DND-41 (cell line): Measurements from ENCODE around the gene HOXD10.

ENCODE experiments used
- ATAC-seq: fragments of 200-7000 bp; cut with Tn5 transposase; 3 replicates; pipeline ENCODE4 v1.9.1; 2021; ENCODE audit warnings: low read depth; ENCODE audit not compliant: insufficient read depth
- DNase-seq: peaks from one replicate; pipeline ENCODE4 v3.0.0-alpha.2; 2020
- H2AFZ ChIP-seq: 2 replicates; pipeline ENCODE4 v1.6.0; 2012; ENCODE audit warnings: low read depth, low read length
- H3K27ac ChIP-seq: 2 replicates; pipeline ENCODE4 v1.5.1; 2012; ENCODE audit warnings: low read length, inconsistent platforms
- H3K27me3 ChIP-seq: fragments of 200-600 bp; sonication (generic); 2 replicates; pipeline ENCODE4 v1.6.0; 2012; ENCODE audit warnings: low read length, mild to moderate bottlenecking, inconsistent platforms; ENCODE audit not compliant: insufficient read depth, poor library complexity
- H3K36me3 ChIP-seq: 2 replicates; pipeline ENCODE4 v1.5.1; 2012; ENCODE audit warnings: low read length, inconsistent platforms; ENCODE audit not compliant: insufficient read depth
- H3K4me1 ChIP-seq: 2 replicates; pipeline ENCODE4 v1.5.1; 2012; ENCODE audit warnings: mild to moderate bottlenecking, low read length; ENCODE audit not compliant: insufficient read depth
- H3K4me2 ChIP-seq: 2 replicates; pipeline ENCODE4 v1.6.0; 2012; ENCODE audit warnings: mild to moderate bottlenecking, moderate library complexity, low read length, inconsistent platforms; ENCODE audit not compliant: insufficient read depth
- H3K4me3 ChIP-seq, 2 experiments: fragments of 200-600 bp in 1 of 2; shearing (Covaris generic) in 1 of 2; 2 replicates each; pipeline ENCODE4 v1.5.1; 2012 to 2016; ENCODE audit warnings: inconsistent platforms in 2 of 2, low read length in 2 of 2, mild to moderate bottlenecking in 2 of 2, low read depth in 1 of 2, moderate library complexity in 1 of 2
- H3K79me2 ChIP-seq: 2 replicates; pipeline ENCODE4 v1.6.0; 2012; ENCODE audit warnings: low read length, inconsistent platforms; ENCODE audit not compliant: insufficient read depth
- H3K9ac ChIP-seq: 2 replicates; pipeline ENCODE4 v1.6.0; 2012; ENCODE audit warnings: low read depth, mild to moderate bottlenecking, inconsistent platforms, low read length, moderate library complexity
- H3K9me3 ChIP-seq: 2 replicates; pipeline ENCODE4 v1.5.1; 2012; ENCODE audit warnings: low read length, moderate library complexity, mild to moderate bottlenecking, inconsistent platforms; ENCODE audit not compliant: insufficient read depth, severe bottlenecking
- H4K20me1 ChIP-seq: 2 replicates; pipeline ENCODE4 v1.6.0; 2012; ENCODE audit warnings: low read length; ENCODE audit not compliant: insufficient read depth
- EZH2 ChIP-seq: IDR thresholded peaks from 3 replicates; pipeline ENCODE4 v1.6.1; 2012; ENCODE audit warnings: borderline replicate concordance, low read depth, mild to moderate bottlenecking, moderate library complexity, low read length, inconsistent platforms; ENCODE audit not compliant: severe bottlenecking
- TF ChIP-seq, protein P1 (sequence below): IDR thresholded peaks from 2 replicates; pipeline ENCODE4 v1.5.1; 2012; ENCODE audit warnings: borderline replicate concordance, low read length, moderate library complexity, mild to moderate bottlenecking; ENCODE audit not compliant: poor library complexity, severe bottlenecking; ENCODE audit errors: extremely low read depth

Gene HOXD10

DNA sequence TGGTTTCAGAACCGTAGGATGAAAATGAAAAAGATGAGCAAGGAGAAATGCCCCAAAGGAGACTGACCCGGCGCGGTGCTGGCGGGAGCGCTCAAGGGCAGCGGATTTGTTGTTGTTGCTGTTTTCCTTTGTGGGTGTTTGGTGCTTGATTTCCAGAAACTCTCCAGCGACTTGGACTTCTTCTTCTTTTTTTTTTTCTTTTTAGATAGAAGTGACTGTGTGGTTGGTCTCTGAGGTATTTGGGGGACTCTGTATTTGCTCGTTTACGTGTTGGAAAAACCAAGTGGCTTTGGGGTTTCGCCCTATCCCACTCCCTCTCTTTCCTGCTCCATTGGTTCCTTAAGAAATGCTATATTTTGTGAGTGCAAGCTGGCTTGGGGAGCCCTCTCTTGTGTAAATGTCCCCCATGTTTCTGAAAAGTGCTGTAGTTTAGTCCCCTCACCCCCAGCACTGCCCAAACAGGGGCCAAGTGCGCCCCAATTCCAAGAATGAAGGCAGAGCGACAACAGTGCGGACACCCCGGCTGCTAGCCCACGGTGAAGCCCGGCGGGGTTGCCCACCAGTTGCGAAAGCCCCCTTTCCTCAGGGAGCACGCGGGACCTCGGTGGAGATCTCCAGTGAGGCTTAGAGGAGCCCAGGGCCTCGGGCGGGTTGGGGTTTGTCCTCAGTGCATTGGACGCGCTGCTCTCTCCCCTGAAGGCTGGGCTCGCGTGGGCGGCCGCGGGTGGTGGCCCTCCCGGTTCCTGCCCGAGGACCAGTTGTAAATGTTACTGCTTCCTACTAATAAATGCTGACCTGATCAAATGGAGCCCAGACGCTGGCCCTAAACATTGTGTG is 7.8 kb downstream of the HOXD10 start:
- no peak for TF ChIP-seq EZH2
- TF ChIP-seq, protein P1, sequence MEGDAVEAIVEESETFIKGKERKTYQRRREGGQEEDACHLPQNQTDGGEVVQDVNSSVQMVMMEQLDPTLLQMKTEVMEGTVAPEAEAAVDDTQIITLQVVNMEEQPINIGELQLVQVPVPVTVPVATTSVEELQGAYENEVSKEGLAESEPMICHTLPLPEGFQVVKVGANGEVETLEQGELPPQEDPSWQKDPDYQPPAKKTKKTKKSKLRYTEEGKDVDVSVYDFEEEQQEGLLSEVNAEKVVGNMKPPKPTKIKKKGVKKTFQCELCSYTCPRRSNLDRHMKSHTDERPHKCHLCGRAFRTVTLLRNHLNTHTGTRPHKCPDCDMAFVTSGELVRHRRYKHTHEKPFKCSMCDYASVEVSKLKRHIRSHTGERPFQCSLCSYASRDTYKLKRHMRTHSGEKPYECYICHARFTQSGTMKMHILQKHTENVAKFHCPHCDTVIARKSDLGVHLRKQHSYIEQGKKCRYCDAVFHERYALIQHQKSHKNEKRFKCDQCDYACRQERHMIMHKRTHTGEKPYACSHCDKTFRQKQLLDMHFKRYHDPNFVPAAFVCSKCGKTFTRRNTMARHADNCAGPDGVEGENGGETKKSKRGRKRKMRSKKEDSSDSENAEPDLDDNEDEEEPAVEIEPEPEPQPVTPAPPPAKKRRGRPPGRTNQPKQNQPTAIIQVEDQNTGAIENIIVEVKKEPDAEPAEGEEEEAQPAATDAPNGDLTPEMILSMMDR, result no peak
- no peaks in the 10 kb centered on the region for H3K79me2 ChIP-seq

GRCh38 chr2:176124947-176125771 is 8.6 kb downstream of the HOXD10 start:
- no peak for TF ChIP-seq EZH2
- TF ChIP-seq, protein P1, result no peak
- Histone ChIP-seq H3K36me3 (no peaks in the 10 kb centered on the region), H3K27ac (no peak overlapping the region), H3K27me3 (no peaks in the 10 kb centered on the region), H3K9me3 (no peaks in the 10 kb centered on the region), H3K79me2 (no peaks in the 10 kb centered on the region), H3K4me3 (no peak overlapping the region), H3K4me1 (peaks cover 4% of the 10 kb centered on the region; the same call in 1 of the 2 replicates), H4K20me1 (no peaks in the 10 kb centered on the region), H3K4me2 (no peak overlapping the region), H2AFZ (no peak overlapping the region), H3K9ac (no peak overlapping the region)
- DNase-seq (no peak), ATAC-seq (no peak)

More for the DNA sequence above, 7.8 kb downstream of the HOXD10 start:
- no peak overlapping the region for H3K4me3 ChIP-seq
- H3K27me3 ChIP-seq, result no peaks in the 10 kb centered on the region
- H3K4me2 ChIP-seq, result no peak overlapping the region
- H3K9ac ChIP-seq, result no peak overlapping the region
- DNase-seq (no peak), ATAC-seq (no peak)
- peaks cover 4% of the 10 kb centered on the region; the same call in 1 of the 2 replicates for H3K4me1 ChIP-seq
- H2AFZ ChIP-seq, result no peak overlapping the region
- no peak overlapping the region for H3K27ac ChIP-seq
- H4K20me1 ChIP-seq, result no peaks in the 10 kb centered on the region
- no peaks in the 10 kb centered on the region for H3K36me3 ChIP-seq
- H3K9me3 ChIP-seq, result no peaks in the 10 kb centered on the region

DNA sequence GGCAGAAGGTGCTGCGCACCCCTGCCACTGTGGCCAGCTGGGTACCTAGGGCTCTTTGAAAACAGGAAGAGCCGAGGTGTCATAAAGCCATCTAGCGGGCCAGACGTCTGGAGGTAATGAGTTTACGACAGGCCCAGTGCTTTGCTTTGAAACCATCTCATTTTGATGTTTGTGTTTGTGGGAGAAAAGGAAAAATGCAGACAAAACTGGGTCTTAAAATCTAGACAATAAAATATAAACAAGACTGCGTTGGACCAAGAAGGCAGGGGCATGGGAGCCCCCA is 9.1 kb downstream of the HOXD10 start:
- H3K36me3 ChIP-seq, result no peaks in the 10 kb centered on the region
- no peak overlapping the region for H3K27ac ChIP-seq
- no peak overlapping the region for H2AFZ ChIP-seq
- no peaks in the 10 kb centered on the region for H4K20me1 ChIP-seq
- H3K9me3 ChIP-seq, result no peaks in the 10 kb centered on the region
- no peaks in the 10 kb centered on the region for H3K79me2 ChIP-seq
- no peak for DNase-seq
- TF ChIP-seq EZH2, result no peak
- TF ChIP-seq, protein P1, result no peak
- no peak overlapping the region for H3K4me3 ChIP-seq
- H3K27me3 ChIP-seq, result no peaks in the 10 kb centered on the region
- H3K4me2 ChIP-seq, result no peak overlapping the region
- H3K9ac ChIP-seq, result no peak overlapping the region
- peaks cover 4% of the 10 kb centered on the region; the same call in 1 of the 2 replicates for H3K4me1 ChIP-seq
- no peak for ATAC-seq
